ENCODE measurements around the gene MYH2. TPM values are rescaled to one million over a fixed set of nuclear protein-coding genes. Genes with fewer than 3 reads are reported as not detected.

The MYH2 gene
- total RNA-seq (2014; rRNA removed; shearing (Covaris generic)) (0.65 and 1.5 TPM in 2 replicates), polyA plus RNA-seq (2016; fragmentation: Nextera tagmentation; extraction: Ambion mirVana) (0.32 and 0.59 TPM in 2 replicates)

- Histone ChIP-seq H3F3A (ENCODE audit: insufficient read depth) (no peaks in the 10 kb centered on the region), H3K79me2 (ENCODE audit: insufficient read depth) (no peaks in the 10 kb centered on the region), H3K4me1 (ENCODE audit: insufficient read depth) (no peaks in the 10 kb centered on the region), H3K9ac (no peak within 1 kb of the TSS), H3K9me3 (ENCODE audit: low read depth) (no peaks in the 10 kb centered on the region), H3K27me3 (replicated peaks; ENCODE audit: insufficient read depth) (no peaks in the 10 kb centered on the region), H3K4me3 (no peak within 1 kb of the TSS), H3K27ac (no peak within 1 kb of the TSS), H4K20me1 (ENCODE audit: insufficient read depth) (no peaks in the 10 kb centered on the region), H3K4me2 (ENCODE audit: unreplicated experiment) (no peak within 1 kb of the TSS), H2AFZ (no peak within 1 kb of the TSS), H3K36me3 (ENCODE audit: low read depth) (no peaks in the 10 kb centered on the region), H3K9me2 (ENCODE audit: insufficient read depth) (no peaks in the 10 kb centered on the region)
- WGBS, 2 experiments (ENCODE audit: low coverage in 1 of 2, low lambda C conversion rate in 2 of 2, missing lambda C conversion rate in 2 of 2): 39 to 40% methylated on average over 9 of the region's 9 CpGs
- peak; percentile 6 for DNase-seq
- no peak for TF ChIP-seq EZH2 (IDR thresholded peaks at IDR 0.05; ENCODE audit: insufficient read depth, poor library complexity, severe bottlenecking)
- in situ Hi-C loops (cut with MboI): loop anchor here (10.0 kb wide), 1 partner anchor 56 kb away; no protein-coding TSS in a partner anchor
Observed at GRCh38 chr17:10549096-10549842, at the start of gene MYH2. TSS of gene MYH2 (minus strand) at chr17:10549658. CDS start at chr17:10547920, 1,738 bp downstream.

- H3K79me2 ChIP-seq (ENCODE audit: insufficient read depth): no peaks in the 10 kb centered on the region
- DNase-seq: no peak
- no peak overlapping the region for H3K9ac ChIP-seq
- H3K27me3 ChIP-seq (replicated peaks; ENCODE audit: insufficient read depth): no peaks in the 10 kb centered on the region
- H2AFZ ChIP-seq: no peak overlapping the region
- H3K9me3 ChIP-seq (ENCODE audit: low read depth): no peaks in the 10 kb centered on the region
- in situ Hi-C loops (cut with MboI): no loop called here
- no peak overlapping the region for H3K4me2 ChIP-seq (ENCODE audit: unreplicated experiment)
- H4K20me1 ChIP-seq (ENCODE audit: insufficient read depth): no peaks in the 10 kb centered on the region
- WGBS, 2 experiments (ENCODE audit: low coverage in 1 of 2, low lambda C conversion rate in 2 of 2, missing lambda C conversion rate in 2 of 2): 18 to 26% methylated on average over 2 of the region's 2 CpGs
- no peak overlapping the region for H3K27ac ChIP-seq
- 0 out of 2 replicates have a peak, but pooled peaks cover 13% of the 10 kb centered on the region for H3F3A ChIP-seq (ENCODE audit: insufficient read depth)
- no peak for TF ChIP-seq EZH2phosphoT487 (IDR thresholded peaks at IDR 0.05; ENCODE audit: insufficient read depth, low read depth)
- no peak for TF ChIP-seq EZH2 (IDR thresholded peaks at IDR 0.05; ENCODE audit: insufficient read depth, poor library complexity, severe bottlenecking)
- no peaks in the 10 kb centered on the region for H3K36me3 ChIP-seq (ENCODE audit: low read depth)
- peaks cover 15% of the 10 kb centered on the region for H3K4me1 ChIP-seq (ENCODE audit: insufficient read depth)
- no peak overlapping the region for H3K4me3 ChIP-seq
- no peaks in the 10 kb centered on the region for H3K9me2 ChIP-seq (ENCODE audit: insufficient read depth)
Observed at GRCh38 chr17:10598621-10599020, 49.2 kb upstream of the MYH2 start.

- DNase-seq: no peak
- no peak overlapping the region for H3K4me3 ChIP-seq
- H3K27me3 ChIP-seq (replicated peaks; ENCODE audit: insufficient read depth): peaks cover 1% of the 10 kb centered on the region; the same call in 1 of the 2 replicates
- in situ Hi-C loops (cut with MboI): no loop called here
- no peaks in the 10 kb centered on the region for H3K36me3 ChIP-seq (ENCODE audit: low read depth)
- no peak overlapping the region for H2AFZ ChIP-seq
- H3K79me2 ChIP-seq (ENCODE audit: insufficient read depth): no peaks in the 10 kb centered on the region
- H4K20me1 ChIP-seq (ENCODE audit: insufficient read depth): no peaks in the 10 kb centered on the region
- 68 to 71% methylated on average over 8 of the region's 8 CpGs for WGBS, 2 experiments (ENCODE audit: low coverage in 1 of 2, low lambda C conversion rate in 2 of 2, missing lambda C conversion rate in 2 of 2)
- H3K9me2 ChIP-seq (ENCODE audit: insufficient read depth): no peaks in the 10 kb centered on the region
- H3K9me3 ChIP-seq (ENCODE audit: low read depth): no peaks in the 10 kb centered on the region
- H3F3A ChIP-seq (ENCODE audit: insufficient read depth): no peaks in the 10 kb centered on the region
- H3K9ac ChIP-seq: no peak overlapping the region
- TF ChIP-seq EZH2 (IDR thresholded peaks at IDR 0.05; ENCODE audit: insufficient read depth, poor library complexity, severe bottlenecking): no peak
- TF ChIP-seq EZH2phosphoT487 (IDR thresholded peaks at IDR 0.05; ENCODE audit: insufficient read depth, low read depth): no peak
- no peak overlapping the region for H3K27ac ChIP-seq
- no peaks in the 10 kb centered on the region for H3K4me1 ChIP-seq (ENCODE audit: insufficient read depth)
- no peak overlapping the region for H3K4me2 ChIP-seq (ENCODE audit: unreplicated experiment)
Observed at GRCh38 chr17:10589553-10590145, 40.2 kb upstream of the MYH2 start.

- Histone ChIP-seq H3F3A (ENCODE audit: insufficient read depth) (no peaks in the 10 kb centered on the region), H3K9ac (no peak overlapping the region), H3K27me3 (replicated peaks; ENCODE audit: insufficient read depth) (peaks cover 10% of the 10 kb centered on the region; the same call in 1 of the 2 replicates), H3K79me2 (ENCODE audit: insufficient read depth) (no peaks in the 10 kb centered on the region), H3K9me3 (ENCODE audit: low read depth) (no peaks in the 10 kb centered on the region), H3K4me1 (ENCODE audit: insufficient read depth) (no peaks in the 10 kb centered on the region), H3K36me3 (ENCODE audit: low read depth) (no peaks in the 10 kb centered on the region), H3K4me2 (ENCODE audit: unreplicated experiment) (no peak overlapping the region), H4K20me1 (ENCODE audit: insufficient read depth) (no peaks in the 10 kb centered on the region), H3K4me3 (no peak overlapping the region), H2AFZ (no peak overlapping the region), H3K27ac (no peak overlapping the region), H3K9me2 (ENCODE audit: insufficient read depth) (no peaks in the 10 kb centered on the region)
- in situ Hi-C loops (cut with MboI): no loop called here
- WGBS, 2 experiments (ENCODE audit: low coverage in 1 of 2, low lambda C conversion rate in 2 of 2, missing lambda C conversion rate in 2 of 2): 65 to 66% methylated on average over 9 of the region's 9 CpGs
- DNase-seq: no peak
- TF ChIP-seq EZH2phosphoT487 (IDR thresholded peaks at IDR 0.05; ENCODE audit: insufficient read depth, low read depth) (no peak), EZH2 (IDR thresholded peaks at IDR 0.05; ENCODE audit: insufficient read depth, poor library complexity, severe bottlenecking) (no peak)
Observed at GRCh38 chr17:10585529-10585928, 36.1 kb upstream of the MYH2 start.

All from GM23248 (cell line).